Epithelial cell of proximal tubule (primary cell): ENCODE results near the gene FN3KRP. TPM values are rescaled to one million over a fixed set of nuclear protein-coding genes. Genes with fewer than 3 reads are reported as not detected.

Source experiments
- DNase-seq: peaks from one replicate; pipeline ENCODE4 v3.0.0-alpha.2; 2011; ENCODE audit warnings: low read depth
- H3K4me3 ChIP-seq: 2 replicates; pipeline ENCODE4 v1.5.1; 2011; ENCODE audit warnings: low read depth, mild to moderate bottlenecking, low read length
- total RNA-seq: library from RNA; depleted of rRNA; stranded (reverse); fragments of >200 nt; gene quantifications from 2 replicates; pipeline ENCODE4 v1.2.3, GENCODE V29; 2015
- TF ChIP-seq, protein P1 (sequence below): conservative IDR thresholded peaks from 2 replicates; pipeline ENCODE4 v1.5.1; 2012; ENCODE audit warnings: low read depth, mild to moderate bottlenecking, low read length

The FN3KRP gene
- total RNA-seq, 1 donor from 2014 or later: 25.4 TPM

DNA sequence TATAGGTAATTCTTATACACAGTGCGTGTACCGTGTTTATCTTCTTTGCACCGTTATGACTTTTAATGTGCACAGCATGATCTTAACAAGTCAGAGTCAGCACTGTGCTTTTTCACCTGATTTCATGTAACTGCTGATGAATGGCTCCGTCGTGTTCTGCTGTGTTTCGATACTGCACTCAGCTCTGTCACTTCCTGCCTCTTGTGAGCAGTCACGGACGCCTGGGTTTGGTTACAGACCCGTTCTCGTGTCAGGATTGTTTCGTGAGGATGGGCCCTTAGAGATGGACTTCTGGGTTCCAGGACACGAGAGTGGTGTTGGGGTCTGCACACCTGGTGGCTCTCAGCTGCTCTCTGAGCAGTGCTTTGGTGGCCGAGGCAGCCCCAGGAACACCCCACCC lies 59.9 kb downstream of the FN3KRP start:
- no peak overlapping the region for H3K4me3 ChIP-seq
- DNase-seq: no peak
- TF ChIP-seq, protein P1, sequence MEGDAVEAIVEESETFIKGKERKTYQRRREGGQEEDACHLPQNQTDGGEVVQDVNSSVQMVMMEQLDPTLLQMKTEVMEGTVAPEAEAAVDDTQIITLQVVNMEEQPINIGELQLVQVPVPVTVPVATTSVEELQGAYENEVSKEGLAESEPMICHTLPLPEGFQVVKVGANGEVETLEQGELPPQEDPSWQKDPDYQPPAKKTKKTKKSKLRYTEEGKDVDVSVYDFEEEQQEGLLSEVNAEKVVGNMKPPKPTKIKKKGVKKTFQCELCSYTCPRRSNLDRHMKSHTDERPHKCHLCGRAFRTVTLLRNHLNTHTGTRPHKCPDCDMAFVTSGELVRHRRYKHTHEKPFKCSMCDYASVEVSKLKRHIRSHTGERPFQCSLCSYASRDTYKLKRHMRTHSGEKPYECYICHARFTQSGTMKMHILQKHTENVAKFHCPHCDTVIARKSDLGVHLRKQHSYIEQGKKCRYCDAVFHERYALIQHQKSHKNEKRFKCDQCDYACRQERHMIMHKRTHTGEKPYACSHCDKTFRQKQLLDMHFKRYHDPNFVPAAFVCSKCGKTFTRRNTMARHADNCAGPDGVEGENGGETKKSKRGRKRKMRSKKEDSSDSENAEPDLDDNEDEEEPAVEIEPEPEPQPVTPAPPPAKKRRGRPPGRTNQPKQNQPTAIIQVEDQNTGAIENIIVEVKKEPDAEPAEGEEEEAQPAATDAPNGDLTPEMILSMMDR: no peak

Other genes with a start within 250 kb of the FN3KRP start
- gene FOXK2, start 197.0 kb upstream of the FN3KRP start, total RNA-seq: 33.4 and 46.4 TPM in 2 replicates
- gene WDR45B, start 68.3 kb upstream of the FN3KRP start, total RNA-seq: 81.3 and 94.4 TPM in 2 replicates
- gene RAB40B, start 18.0 kb upstream of the FN3KRP start, total RNA-seq: 4.1 and 7.8 TPM in 2 replicates
- gene FN3K, start 18.9 kb downstream of the FN3KRP start, total RNA-seq: 0.69 and 2.0 TPM in 2 replicates
- gene TBCD, start 35.4 kb downstream of the FN3KRP start, total RNA-seq: 46.6 and 64.7 TPM in 2 replicates
- gene ZNF750, start 123.3 kb downstream of the FN3KRP start, total RNA-seq: 0.29 and 0.40 TPM in 2 replicates